Fibroblast of upper back skin (primary cell): ENCODE data around the gene EXOC6B.

Experiments
- DNase-seq: peaks from one replicate; pipeline ENCODE4 v3.0.0-alpha.2; 2013

EXOC6B gene

GRCh38 chr2:72263043-72263775 lies 562.6 kb downstream of the EXOC6B start:
- DNase-seq, result peak; percentile 13

- no peak for DNase-seq
Measured at GRCh38 chr2:72261076-72261475, 564.8 kb downstream of the EXOC6B start.

- DNase-seq, result no peak
Measured at GRCh38 chr2:72255540-72255939, 570.3 kb downstream of the EXOC6B start.

GRCh38 chr2:72254831-72255451 lies 570.9 kb downstream of the EXOC6B start:
- DNase-seq, result no peak

- DNase-seq, result no peak
Measured at GRCh38 chr2:72238311-72238710, 587.5 kb downstream of the EXOC6B start.

GRCh38 chr2:72237549-72237948 lies 588.3 kb downstream of the EXOC6B start:
- DNase-seq, result no peak

DNA sequence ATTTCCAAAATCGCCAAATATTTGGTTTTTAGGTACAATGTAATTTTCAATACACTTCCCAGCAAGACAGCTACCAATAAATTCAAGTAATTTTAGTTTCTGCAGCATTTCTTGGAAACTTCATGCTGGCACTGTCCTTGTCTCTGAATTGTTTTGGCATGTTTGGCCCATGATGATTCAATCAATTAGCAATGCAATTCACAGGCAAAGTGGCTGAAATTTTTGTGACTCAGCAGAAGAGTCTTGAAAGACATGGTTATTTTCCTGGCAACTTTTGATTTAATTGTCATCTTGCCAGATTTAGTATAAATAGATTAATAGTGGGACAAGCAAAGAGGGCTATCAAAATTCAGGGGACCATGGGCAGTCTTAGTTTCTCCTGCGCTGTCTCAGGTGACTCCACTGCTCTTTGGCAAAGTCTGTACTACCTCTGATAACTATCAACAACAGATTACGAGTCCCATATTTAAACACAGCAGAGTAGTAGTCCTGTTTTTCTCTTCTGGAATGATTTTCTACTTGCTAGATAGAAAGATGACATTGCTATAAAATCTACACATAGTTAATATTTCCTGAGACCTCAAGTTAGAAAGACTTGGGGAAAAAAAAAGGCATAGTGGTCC lies 589.3 kb downstream of the EXOC6B start:
- peak; percentile 92 for DNase-seq

GRCh38 chr2:72235497-72236415 lies 590.1 kb downstream of the EXOC6B start:
- DNase-seq, result no peak

- no peak for DNase-seq
Measured at GRCh38 chr2:72233211-72233610, 592.6 kb downstream of the EXOC6B start.

DNA sequence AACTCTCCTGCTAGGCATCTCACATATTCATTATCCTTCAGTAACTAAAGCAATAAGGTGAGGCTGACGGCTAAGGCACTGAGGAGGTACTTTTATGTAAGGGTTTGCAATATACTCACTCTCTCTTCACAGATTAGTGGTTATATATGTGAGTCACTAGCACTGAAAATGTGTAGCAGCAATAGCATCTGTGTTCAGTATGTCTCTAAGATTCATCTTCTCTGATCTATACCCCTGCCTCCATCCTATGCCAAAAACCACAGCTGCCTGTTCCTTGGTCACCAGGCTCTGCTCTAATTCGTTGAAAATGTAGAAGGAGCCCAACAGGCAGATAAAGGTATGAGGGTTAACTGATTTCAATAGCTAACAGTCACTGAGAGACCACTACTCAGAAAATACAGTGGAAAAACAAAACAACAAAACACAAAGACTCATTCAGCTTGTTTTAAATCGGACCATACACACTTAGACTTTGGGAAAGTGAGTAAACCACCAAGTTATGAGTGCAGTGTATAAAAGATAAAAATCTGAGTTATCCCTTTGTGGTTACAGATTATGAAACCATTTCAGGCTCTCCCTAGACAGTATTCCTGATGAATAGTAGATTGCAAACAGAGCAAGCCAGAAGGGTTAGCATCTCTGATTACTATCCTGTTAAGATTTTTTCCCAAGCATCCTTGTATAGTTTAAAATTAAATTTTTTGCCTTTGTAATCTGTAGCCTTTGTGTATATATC lies 602.8 kb downstream of the EXOC6B start:
- DNase-seq, result peak; percentile 94

- peak; percentile 26 for DNase-seq
Measured at GRCh38 chr2:72220170-72220569, 605.7 kb downstream of the EXOC6B start.

GRCh38 chr2:72214429-72215143 lies 611.2 kb downstream of the EXOC6B start:
- peak; percentile 62 for DNase-seq

DNA sequence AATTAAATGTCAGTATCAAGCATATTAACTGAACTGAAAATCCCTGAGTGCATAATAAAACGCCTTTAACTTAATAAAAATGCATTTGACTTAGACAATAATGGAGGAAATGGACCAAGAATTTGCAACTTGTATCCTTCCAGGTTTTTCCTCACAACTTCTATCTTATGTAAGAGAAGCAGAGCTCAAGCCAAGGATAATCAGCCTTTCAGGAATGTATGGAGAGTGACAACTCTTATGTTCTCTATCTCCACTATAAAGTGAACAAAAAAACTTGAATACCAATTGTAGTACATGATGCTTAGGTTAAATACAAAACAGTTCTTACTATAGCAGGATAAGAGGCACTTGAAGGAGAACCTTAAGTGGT lies 613.4 kb downstream of the EXOC6B start:
- DNase-seq, result no peak

DNA sequence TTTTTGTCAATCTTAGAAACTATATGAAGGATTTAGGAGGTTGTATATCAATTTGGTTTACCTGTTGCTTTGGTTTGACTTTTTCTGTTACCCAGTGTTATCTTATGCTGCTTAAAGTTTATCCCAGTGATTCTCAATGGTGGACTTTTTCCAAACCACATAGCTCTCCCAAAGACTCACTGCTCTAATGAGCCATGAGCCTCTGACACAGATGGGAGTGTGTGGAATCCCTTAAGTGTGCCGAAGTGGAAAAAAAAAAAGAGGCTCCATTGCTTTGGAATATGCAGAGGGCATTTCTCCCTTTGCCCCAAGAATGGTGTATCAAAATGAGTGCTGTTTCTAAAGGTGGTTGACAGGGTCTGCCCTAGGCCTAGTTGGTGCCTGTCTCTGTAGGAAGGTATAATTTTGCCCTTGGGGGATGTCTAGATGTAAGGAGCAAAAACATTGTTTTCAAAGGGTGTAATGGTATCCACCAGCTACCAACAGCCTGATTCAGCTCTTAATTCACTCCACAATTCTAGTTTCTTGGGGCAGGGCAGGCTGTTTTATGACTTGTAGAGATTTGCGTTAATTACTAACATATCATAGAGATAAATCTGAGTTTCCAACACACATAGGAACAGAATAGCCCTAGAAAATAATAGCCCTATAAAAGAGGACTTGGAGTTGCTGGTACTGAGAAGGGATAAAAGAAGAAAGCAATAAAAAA lies 613.9 kb downstream of the EXOC6B start:
- DNase-seq, result peak; percentile 80

GRCh38 chr2:72211350-72211749 lies 614.5 kb downstream of the EXOC6B start:
- peak; percentile 14 for DNase-seq

GRCh38 chr2:72210470-72210869 lies 615.4 kb downstream of the EXOC6B start:
- peak; percentile 28 for DNase-seq

GRCh38 chr2:72208225-72208624 lies 617.6 kb downstream of the EXOC6B start:
- no peak for DNase-seq

- no peak for DNase-seq
Measured at GRCh38 chr2:72207334-72207733, 618.5 kb downstream of the EXOC6B start.

DNA sequence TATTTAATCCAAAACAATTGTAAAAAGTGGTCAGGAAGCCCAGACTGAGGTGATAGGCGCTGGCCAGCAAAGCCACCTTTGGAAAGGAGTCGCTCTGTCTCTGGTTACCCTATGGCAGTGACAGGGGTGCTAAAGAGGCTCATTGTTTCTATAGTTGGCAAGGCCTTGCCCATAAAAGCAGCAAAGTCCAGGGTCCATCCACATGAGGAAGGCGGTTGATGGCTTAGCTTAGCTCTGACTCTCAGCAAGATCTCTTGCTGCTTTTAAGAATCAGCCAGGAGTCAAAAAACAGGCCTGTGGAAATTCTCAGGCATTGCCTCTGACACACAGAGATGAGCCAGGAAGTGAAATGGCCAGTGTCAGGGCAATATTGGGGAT lies 620.3 kb downstream of the EXOC6B start:
- no peak for DNase-seq

- DNase-seq, result peak; percentile 28
Measured at GRCh38 chr2:72204786-72205503, 620.9 kb downstream of the EXOC6B start.
